Mesenchymal stem cell (in vitro differentiated cells and primary cell): ENCODE results near the gene C3orf49.
A peak's percentile ranks its signal among the peaks of the same experiment; 100 is the strongest.

ENCODE experiments used
- DNase-seq: peaks from one replicate; pipeline ENCODE4 v3.0.0-alpha.2; 2013
- H2AFZ ChIP-seq: one replicate; pipeline ENCODE4 v1.6.1; 2013; ENCODE audit warnings: low read depth, mild to moderate bottlenecking, control low read depth, inconsistent platforms, low read length, moderate library complexity
- H2AK5ac ChIP-seq: 2 replicates; pipeline ENCODE4 v1.6.1; 2013; ENCODE audit warnings: low read length, moderate library complexity, mild to moderate bottlenecking, inconsistent platforms; ENCODE audit not compliant: severe bottlenecking
- H2BK120ac ChIP-seq: one replicate; pipeline ENCODE4 v1.6.1; 2013; ENCODE audit warnings: low read depth, mild to moderate bottlenecking, inconsistent platforms, low read length, moderate library complexity
- H2BK12ac ChIP-seq, 2 experiments: one replicate each; pipeline ENCODE4 v1.6.1; 2013; ENCODE audit warnings: inconsistent platforms in 2 of 2, low read length in 2 of 2, mild to moderate bottlenecking in 2 of 2, moderate library complexity in 2 of 2, control low read depth in 1 of 2
- H2BK15ac ChIP-seq: one replicate; pipeline ENCODE4 v1.6.1; 2013; ENCODE audit warnings: mild to moderate bottlenecking, low read depth, inconsistent platforms; ENCODE audit not compliant: poor library complexity, severe bottlenecking
- H2BK5ac ChIP-seq: 2 replicates; pipeline ENCODE4 v1.6.1; 2013; ENCODE audit warnings: low read depth, mild to moderate bottlenecking, low read length, control low read depth, inconsistent platforms; ENCODE audit not compliant: poor library complexity, severe bottlenecking
- H3K14ac ChIP-seq, 2 experiments: one replicate each; pipeline ENCODE4 v1.6.1; 2013; ENCODE audit warnings: inconsistent platforms in 2 of 2, low read length in 2 of 2, control low read depth in 1 of 2, mild to moderate bottlenecking in 1 of 2, moderate library complexity in 1 of 2
- H3K18ac ChIP-seq, 2 experiments: one replicate each; pipeline ENCODE4 v1.6.1; 2013; ENCODE audit warnings: inconsistent platforms in 2 of 2, low read length in 2 of 2, control low read depth in 1 of 2, low read depth in 1 of 2, mild to moderate bottlenecking in 1 of 2
- H3K23ac ChIP-seq, 2 experiments: one replicate each; pipeline ENCODE4 v1.6.1; 2013; ENCODE audit warnings: inconsistent platforms in 2 of 2, low read length in 2 of 2, mild to moderate bottlenecking in 2 of 2, moderate library complexity in 2 of 2, control low read depth in 1 of 2
- H3K27ac ChIP-seq: 2 replicates; pipeline ENCODE4 v1.5.1; 2013; ENCODE audit warnings: mild to moderate bottlenecking, moderate library complexity, low read length, control low read depth, inconsistent platforms; ENCODE audit not compliant: poor library complexity, severe bottlenecking
- H3K27me3 ChIP-seq, 2 experiments: 2 replicates each; pipeline versions ENCODE4 v1.6.1 to v1.7.0; 2013; ENCODE audit warnings: low read length in 2 of 2, mild to moderate bottlenecking in 2 of 2, moderate library complexity in 2 of 2, control low read depth in 1 of 2, inconsistent platforms in 1 of 2; ENCODE audit not compliant: control insufficient read depth in 1 of 2, insufficient read depth in 1 of 2
- H3K36me3 ChIP-seq, 2 experiments: 2 replicates each; pipeline versions ENCODE4 v1.6.1 to v1.7.0; 2013; ENCODE audit warnings: low read length in 2 of 2, control low read depth in 1 of 2, inconsistent platforms in 1 of 2, low read depth in 1 of 2, mild to moderate bottlenecking in 1 of 2; ENCODE audit not compliant: insufficient read depth in 2 of 2, control insufficient read depth in 1 of 2
- H3K4ac ChIP-seq, 2 experiments: one replicate each; pipeline ENCODE4 v1.6.1; 2013; ENCODE audit warnings: inconsistent platforms in 2 of 2, low read length in 2 of 2, mild to moderate bottlenecking in 2 of 2, moderate library complexity in 2 of 2, control low read depth in 1 of 2, low read depth in 1 of 2
- H3K4me1 ChIP-seq: 2 replicates; pipeline ENCODE4 v1.6.1; 2013; ENCODE audit warnings: low read depth, low read length, control low read depth; ENCODE audit not compliant: control insufficient read depth, insufficient read depth
- H3K4me2 ChIP-seq: 2 replicates; pipeline ENCODE4 v1.6.1; 2013; ENCODE audit warnings: low read length, mild to moderate bottlenecking, inconsistent platforms; ENCODE audit not compliant: poor library complexity, severe bottlenecking
- H3K4me3 ChIP-seq, 2 experiments: 2 replicates each; pipeline versions ENCODE4 v1.5.1 to v1.7.0; 2013; ENCODE audit warnings: low read length in 2 of 2, mild to moderate bottlenecking in 2 of 2, control low read depth in 1 of 2, low read depth in 1 of 2; ENCODE audit not compliant: insufficient read depth in 1 of 2
- H3K79me1 ChIP-seq: replicated peaks from 2 replicates; pipeline ENCODE4 v1.6.1; 2013; ENCODE audit warnings: mild to moderate bottlenecking, control low read depth, low read length, inconsistent platforms; ENCODE audit not compliant: poor library complexity, severe bottlenecking
- H3K9ac ChIP-seq: 2 replicates; pipeline ENCODE4 v1.7.0; 2013; ENCODE audit warnings: mild to moderate bottlenecking, low read length, moderate library complexity
- H3K9me3 ChIP-seq: 2 replicates; pipeline ENCODE4 v1.7.0; 2013; ENCODE audit warnings: mild to moderate bottlenecking, low read length; ENCODE audit not compliant: control insufficient read depth
- H4K8ac ChIP-seq: one replicate; pipeline ENCODE4 v1.6.1; 2013; ENCODE audit warnings: inconsistent platforms, mild to moderate bottlenecking, low read length, moderate library complexity
- H4K91ac ChIP-seq: one replicate; pipeline ENCODE4 v1.6.1; 2013; ENCODE audit warnings: mild to moderate bottlenecking, low read length, inconsistent platforms
- WGBS: methylation state at CpG from one replicate; pipeline ENCODE4 v1.1.7; 2013; ENCODE audit warnings: mixed read lengths; 5-methylcytosine and 5-hydroxymethylcytosine counted together

C3orf49 gene

DNA sequence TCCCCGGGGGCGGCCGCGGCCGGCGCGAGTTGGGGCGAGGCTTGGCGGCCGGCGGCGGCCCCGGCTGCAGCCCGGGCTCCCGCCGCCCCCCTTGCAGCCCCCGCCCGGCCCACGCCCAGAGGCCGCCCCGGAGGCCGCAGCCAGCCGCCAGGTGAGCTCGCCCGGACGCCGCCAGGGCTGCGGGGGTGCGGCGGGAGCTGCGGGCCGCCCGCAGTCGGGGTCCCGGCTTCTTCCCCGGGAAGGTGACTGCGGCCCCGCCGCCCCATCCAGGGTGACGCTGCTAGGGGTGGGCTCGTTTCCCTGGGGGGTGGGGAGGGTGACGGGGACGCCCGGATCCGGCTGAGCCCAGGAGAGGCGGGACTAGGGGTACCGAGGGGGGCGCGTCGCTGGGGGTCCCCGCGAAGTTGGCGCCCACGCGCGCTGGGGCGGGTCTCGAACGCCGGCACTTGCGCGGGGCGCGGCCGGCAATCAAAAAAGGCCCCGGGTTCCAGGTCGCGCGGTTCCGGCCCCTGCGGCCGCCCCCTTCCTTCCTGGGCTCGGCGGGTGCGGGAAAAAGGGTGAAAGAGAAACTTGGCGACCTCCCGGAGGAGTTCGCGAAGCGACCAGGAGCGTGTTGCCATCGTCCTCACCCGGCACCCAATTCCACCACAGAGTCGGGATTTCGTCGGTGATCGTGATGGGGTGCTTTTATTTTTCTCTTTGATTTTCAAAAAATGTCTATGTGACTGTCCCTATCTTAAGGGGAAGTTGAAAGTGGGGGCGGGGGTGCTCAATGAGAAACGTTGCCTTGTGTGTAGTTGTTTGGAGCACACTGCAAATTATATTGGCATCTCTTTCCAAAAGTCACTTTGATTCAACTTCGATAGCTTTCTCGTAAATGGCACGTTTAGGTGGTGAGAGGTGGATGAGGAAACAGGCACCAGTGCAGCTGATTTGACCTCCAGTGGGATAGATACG is 45.2 kb downstream of the C3orf49 start:
- Histone ChIP-seq H4K91ac (peak overlapping the region; percentile 79), H2AFZ (no peak overlapping the region), H2BK5ac (peak overlapping the region; percentile 71), H3K36me3 (peaks cover 4 to 13% of the 10 kb centered on the region in 2 experiments), H3K4me2 (peak overlapping the region; percentile 40), H3K4ac (peak overlapping the region in 1 of 2 experiments; percentile 56), H3K4me1 (peaks cover 4% of the 10 kb centered on the region), H3K14ac (peak overlapping the region in 1 of 2 experiments; percentile 77), H2BK15ac (peak overlapping the region; percentile 63), H3K4me3 (peak overlapping the region; percentile 74 to 86), H3K79me1 (peaks cover 25% of the 10 kb centered on the region), H3K9ac (peak overlapping the region; percentile 92), H2BK120ac (peak overlapping the region; percentile 95), H3K27me3 (no peaks in the 10 kb centered on the region), H3K27ac (no peak overlapping the region), H3K23ac (peak overlapping the region in 1 of 2 experiments; percentile 48), H4K8ac (peak overlapping the region; percentile 82), H3K18ac (peak overlapping the region; percentile 81 to 82), H3K9me3 (no peaks in the 10 kb centered on the region), H2AK5ac (no peak overlapping the region), H2BK12ac (peak overlapping the region in 1 of 2 experiments; percentile 71)
- DNase-seq, result peak; percentile 27
- 3% methylated on average over 32 of the region's 93 CpGs for WGBS

DNA sequence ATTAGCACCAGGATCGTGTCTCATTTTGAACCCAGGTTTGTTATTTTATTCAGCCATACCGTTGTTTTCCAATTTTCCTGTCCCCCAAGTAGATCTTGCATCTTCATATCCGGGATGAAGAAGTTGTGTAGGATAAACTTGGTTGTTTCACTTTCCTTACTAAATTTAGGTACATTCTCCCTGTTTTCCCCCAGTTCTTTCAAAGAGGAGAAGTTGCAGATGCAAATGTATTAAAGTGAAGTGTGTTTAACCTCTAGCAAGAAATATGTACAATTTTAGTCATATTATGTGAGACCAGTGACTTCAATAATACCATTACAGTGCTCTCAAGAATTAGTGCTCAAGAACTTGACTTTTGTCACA is 45.8 kb downstream of the C3orf49 start:
- DNase-seq, result peak; percentile 26
- H3K4me3 ChIP-seq, result peak overlapping the region; percentile 74 to 86
- no peak overlapping the region for H2AK5ac ChIP-seq
- H2AFZ ChIP-seq, result no peak overlapping the region
- no peak overlapping the region for H2BK5ac ChIP-seq
- H3K4ac ChIP-seq, result no peak overlapping the region
- H3K9me3 ChIP-seq, result no peaks in the 10 kb centered on the region
- no peak overlapping the region for H3K23ac ChIP-seq
- H2BK15ac ChIP-seq, result no peak overlapping the region
- peaks cover 4% of the 10 kb centered on the region for H3K4me1 ChIP-seq
- WGBS, result no CpG with 5 or more reads among the region's 3 CpGs
- no peak overlapping the region for H4K91ac ChIP-seq
- no peak overlapping the region for H4K8ac ChIP-seq
- peak overlapping the region; percentile 92 for H3K9ac ChIP-seq
- no peak overlapping the region for H2BK12ac ChIP-seq
- no peaks in the 10 kb centered on the region for H3K27me3 ChIP-seq
- peak overlapping the region; percentile 40 for H3K4me2 ChIP-seq
- no peak overlapping the region for H2BK120ac ChIP-seq
- H3K14ac ChIP-seq, result no peak overlapping the region
- H3K79me1 ChIP-seq, result peaks cover 27% of the 10 kb centered on the region
- H3K18ac ChIP-seq, result no peak overlapping the region
- no peak overlapping the region for H3K27ac ChIP-seq
- peaks cover 4 to 13% of the 10 kb centered on the region in 2 experiments for H3K36me3 ChIP-seq

DNA sequence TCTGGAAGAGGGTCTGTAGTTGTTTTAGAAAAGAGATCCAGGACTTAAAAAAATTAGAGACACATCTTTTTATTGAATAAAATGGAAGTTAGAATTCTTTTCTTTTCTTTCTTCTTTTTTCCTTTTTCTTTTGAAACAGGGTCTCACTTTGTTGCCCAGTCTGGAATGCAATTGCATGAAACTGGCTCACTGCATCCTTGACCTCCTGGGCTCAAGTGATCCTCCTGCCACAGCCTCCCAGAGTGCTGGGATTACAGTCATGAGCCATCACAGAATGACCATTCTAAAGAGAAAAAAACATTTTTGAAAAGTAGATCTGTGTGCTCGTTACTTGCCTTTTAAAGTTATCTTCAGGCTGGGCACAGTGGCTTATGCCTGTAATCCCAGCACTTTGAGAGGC is 48.1 kb downstream of the C3orf49 start:
- Histone ChIP-seq H2BK15ac (no peak overlapping the region), H3K4ac (no peak overlapping the region), H3K14ac (no peak overlapping the region), H2AFZ (no peak overlapping the region), H3K9me3 (no peaks in the 10 kb centered on the region), H3K27me3 (no peaks in the 10 kb centered on the region), H3K4me2 (no peak overlapping the region), H4K91ac (no peak overlapping the region), H2AK5ac (no peak overlapping the region), H3K4me1 (peaks cover 2% of the 10 kb centered on the region), H2BK12ac (no peak overlapping the region), H3K23ac (no peak overlapping the region), H3K9ac (no peak overlapping the region), H4K8ac (no peak overlapping the region), H3K79me1 (peaks cover 17% of the 10 kb centered on the region), H3K4me3 (no peak overlapping the region), H3K27ac (no peak overlapping the region), H3K18ac (no peak overlapping the region), H2BK5ac (no peak overlapping the region), H3K36me3 (peaks cover 4 to 13% of the 10 kb centered on the region in 2 experiments), H2BK120ac (no peak overlapping the region)
- no peak for DNase-seq
- 100% methylated on average over 1 of the region's 1 CpG for WGBS

DNA sequence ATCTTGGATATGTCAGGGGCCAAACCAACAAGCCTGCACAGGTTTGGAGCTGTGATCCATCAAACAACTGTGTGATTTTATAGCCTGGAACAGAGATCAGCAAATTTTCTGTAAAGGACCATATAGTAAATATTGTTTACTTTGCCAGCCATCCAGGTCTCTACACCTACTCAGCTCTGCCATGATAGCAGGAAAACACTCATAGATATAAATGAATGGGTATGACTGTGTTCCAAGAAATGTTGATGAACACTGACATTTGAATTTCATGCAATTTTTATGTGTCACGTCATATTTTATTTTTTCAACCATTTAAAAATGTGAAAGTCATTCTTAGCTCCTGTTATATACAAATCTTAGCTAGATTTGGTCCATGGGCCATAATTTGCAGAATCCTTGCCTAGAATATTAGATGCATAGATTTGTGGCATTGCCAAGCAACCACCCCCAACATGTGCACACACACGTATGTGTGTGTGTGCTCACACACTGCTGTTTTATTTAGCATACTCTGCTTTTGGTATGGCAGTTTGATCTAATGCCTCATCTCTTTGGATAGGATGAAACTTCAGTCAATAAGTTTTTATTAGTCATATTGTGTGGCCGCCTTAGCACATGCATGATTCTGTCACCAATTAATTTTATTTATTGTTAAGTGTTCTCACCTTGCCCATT is 51.0 kb downstream of the C3orf49 start:
- H3K14ac ChIP-seq, result no peak overlapping the region
- H2BK15ac ChIP-seq, result no peak overlapping the region
- peaks cover 24% of the 10 kb centered on the region for H3K79me1 ChIP-seq
- no peak overlapping the region for H4K91ac ChIP-seq
- DNase-seq, result no peak
- H3K4me3 ChIP-seq, result no peak overlapping the region
- no peak overlapping the region for H3K18ac ChIP-seq
- peaks cover 3% of the 10 kb centered on the region for H3K4me1 ChIP-seq
- H2AFZ ChIP-seq, result no peak overlapping the region
- H3K9me3 ChIP-seq, result no peaks in the 10 kb centered on the region
- H3K36me3 ChIP-seq, result peaks cover 4 to 13% of the 10 kb centered on the region in 2 experiments
- H3K23ac ChIP-seq, result no peak overlapping the region
- H3K9ac ChIP-seq, result no peak overlapping the region
- no peak overlapping the region for H2AK5ac ChIP-seq
- no peaks in the 10 kb centered on the region for H3K27me3 ChIP-seq
- H2BK5ac ChIP-seq, result no peak overlapping the region
- H2BK12ac ChIP-seq, result no peak overlapping the region
- H3K4me2 ChIP-seq, result no peak overlapping the region
- no CpG with 5 or more reads among the region's 3 CpGs for WGBS
- H2BK120ac ChIP-seq, result no peak overlapping the region
- no peak overlapping the region for H3K4ac ChIP-seq
- H4K8ac ChIP-seq, result no peak overlapping the region
- no peak overlapping the region for H3K27ac ChIP-seq
